GM08714 (cell line): ENCODE measurements around the gene PDE3A.
"Not testable (repeated sequence)": the region's sequence is repeated elsewhere in the genome, so short reads cannot be mapped to it uniquely, and the experiment has no call there.

ENCODE experiments used
- H3K4me3 ChIP-seq: fragments of 200-500 bp; sonication (Bioruptor generic); 2 replicates; pipeline ENCODE4 v1.5.1; 2014; ENCODE audit warnings: mild to moderate bottlenecking, low read length, inconsistent platforms
- ZNF274 ChIP-seq: IDR thresholded peaks from 2 replicates; pipeline ENCODE4 v1.6.1; 2012; ENCODE audit warnings: mild to moderate bottlenecking, low read depth, low read length

Gene PDE3A

DNA sequence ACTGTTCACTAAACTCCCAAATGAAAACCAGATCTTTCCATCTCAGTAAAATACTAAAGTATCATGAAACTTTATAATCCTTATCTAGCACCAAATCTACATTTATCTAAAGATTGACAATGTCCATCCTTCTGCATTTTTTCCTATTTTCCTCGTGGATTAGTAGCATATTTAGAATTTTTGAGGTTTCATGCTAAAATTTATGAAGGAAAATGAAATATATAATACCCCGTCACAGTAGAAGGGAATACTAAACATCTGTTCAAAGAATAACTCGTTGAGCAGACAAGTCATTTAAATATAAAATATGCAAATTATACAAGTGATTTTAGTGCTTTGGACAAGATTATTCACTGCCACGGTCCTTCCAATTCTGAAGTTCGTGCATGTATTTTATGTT lies 204.1 kb downstream of the PDE3A start:
- TF ChIP-seq ZNF274, result no peak
- no peak overlapping the region for H3K4me3 ChIP-seq

DNA sequence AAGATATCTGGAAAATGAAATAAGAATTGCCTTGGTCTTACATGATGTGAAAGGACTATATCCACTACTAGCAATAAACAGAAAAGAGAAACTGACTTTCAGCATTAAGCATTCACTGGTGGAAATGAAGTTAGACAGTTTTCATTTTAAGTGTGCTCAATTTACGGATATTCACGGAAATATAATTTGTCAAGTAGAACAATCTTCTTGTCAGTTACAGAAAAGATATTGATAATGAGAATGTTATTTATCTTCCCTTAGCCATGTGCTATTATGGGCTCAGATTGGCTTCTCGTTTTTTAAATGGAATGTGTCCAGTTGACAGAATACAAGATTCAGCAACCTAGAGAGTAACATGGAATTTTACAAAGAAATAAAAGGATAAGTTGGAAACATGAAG lies 208.2 kb downstream of the PDE3A start:
- no peak overlapping the region for H3K4me3 ChIP-seq
- no peak for TF ChIP-seq ZNF274

DNA sequence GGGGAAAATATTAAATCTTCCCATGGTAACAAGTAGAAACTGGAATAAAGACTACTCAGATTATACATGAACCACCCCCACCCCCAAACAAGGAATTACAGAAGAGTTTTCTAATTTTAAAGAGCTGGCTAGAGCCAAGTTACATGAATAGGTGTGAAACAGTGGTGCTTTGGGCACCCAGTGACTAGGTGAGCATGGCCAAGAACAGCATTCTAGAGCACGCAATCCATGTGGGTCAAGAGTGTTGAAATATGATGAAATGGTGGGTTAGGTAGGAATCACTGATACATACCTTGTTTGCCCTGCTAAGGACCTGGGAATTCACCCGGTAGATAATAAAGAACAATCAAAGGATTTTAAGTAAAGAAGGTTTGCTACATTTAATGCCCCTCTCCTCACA lies 208.7 kb downstream of the PDE3A start:
- no peak for TF ChIP-seq ZNF274
- H3K4me3 ChIP-seq, result no peak overlapping the region

DNA sequence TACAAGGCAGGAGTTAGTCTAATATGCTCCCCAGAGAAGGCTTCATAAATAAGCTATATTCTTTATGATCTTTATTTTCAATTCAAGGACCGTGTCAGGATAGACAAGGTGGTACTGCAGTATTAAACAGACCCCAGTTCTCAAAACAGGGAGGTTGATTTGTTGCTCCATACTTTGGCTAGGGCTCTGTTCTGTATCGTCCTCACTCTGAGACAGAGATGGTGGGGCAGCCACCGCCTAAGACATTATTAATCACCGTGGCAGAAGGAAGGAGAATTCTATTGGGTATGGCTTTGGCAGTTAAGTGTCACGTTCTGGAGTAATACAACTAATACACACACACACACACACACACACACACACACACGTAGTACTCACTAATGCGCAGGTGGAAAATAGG lies 209.8 kb downstream of the PDE3A start:
- TF ChIP-seq ZNF274, result no peak
- no peak overlapping the region for H3K4me3 ChIP-seq

DNA sequence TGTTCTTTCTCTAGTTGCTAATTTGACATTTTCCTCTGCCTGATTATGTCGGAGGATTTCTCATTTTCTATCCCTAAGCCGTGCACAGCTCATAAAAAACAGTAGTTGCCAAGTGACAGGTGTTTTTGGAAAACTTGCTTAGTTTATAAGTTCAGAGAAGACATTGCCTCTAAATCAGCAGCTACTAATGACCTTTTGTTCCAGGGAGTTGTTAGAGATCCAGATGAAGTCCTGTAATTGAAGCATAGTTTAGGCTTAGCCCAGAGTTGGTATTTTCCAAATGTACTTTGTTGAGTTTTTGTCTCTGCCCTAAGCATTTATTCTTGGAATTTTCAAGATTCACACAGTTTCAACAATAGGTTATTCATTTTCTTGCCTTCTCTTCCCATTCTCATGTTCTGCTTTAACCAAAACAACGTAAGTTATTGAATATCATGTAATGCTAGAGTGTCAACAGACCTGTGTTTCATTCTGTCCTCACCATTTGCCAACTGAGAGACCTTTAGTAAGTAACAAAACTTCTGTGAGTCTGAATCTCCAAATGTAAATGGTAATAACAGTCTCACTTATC lies 216.8 kb downstream of the PDE3A start:
- no peak overlapping the region for H3K4me3 ChIP-seq
- TF ChIP-seq ZNF274, result no peak

DNA sequence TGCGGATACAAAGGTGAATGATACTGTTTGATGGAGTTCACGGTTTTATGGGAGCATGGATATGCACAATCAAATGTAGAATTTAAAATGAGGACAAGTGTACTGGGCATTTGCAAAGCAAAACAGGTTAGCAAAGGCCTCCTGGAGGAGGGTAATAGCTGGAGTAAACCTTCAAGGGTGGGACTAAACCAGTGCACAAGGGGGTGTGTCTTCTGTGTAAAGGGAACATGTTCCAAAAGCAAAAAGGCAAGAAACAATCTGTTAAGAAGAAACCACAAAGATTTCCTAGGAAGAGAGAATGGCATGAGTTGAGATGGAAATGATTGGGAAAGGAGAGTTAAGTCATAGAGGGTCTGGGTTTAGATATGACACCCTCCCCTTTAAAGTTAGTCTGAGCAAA lies 217.6 kb downstream of the PDE3A start:
- no peak overlapping the region for H3K4me3 ChIP-seq
- no peak for TF ChIP-seq ZNF274

DNA sequence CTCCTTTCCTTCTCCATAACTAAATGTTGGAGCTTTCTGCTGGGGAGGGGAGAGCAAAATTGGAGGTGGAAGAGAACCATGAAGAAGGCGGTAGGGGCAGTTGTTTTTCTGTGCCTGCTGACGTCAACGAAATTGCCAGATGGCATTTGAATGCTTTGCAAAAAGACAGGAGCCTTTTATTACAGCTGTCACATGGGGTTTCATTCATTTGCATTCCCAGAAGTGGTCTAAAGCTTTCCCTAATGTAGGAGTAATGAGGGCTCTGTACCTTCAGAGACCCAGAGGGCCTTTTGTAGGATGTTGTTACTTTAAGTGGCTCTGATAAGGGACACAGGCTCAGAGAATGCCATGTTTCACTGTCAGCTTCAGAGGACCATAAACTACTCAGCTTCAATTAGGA lies 219.7 kb downstream of the PDE3A start:
- H3K4me3 ChIP-seq, result no peak overlapping the region
- no peak for TF ChIP-seq ZNF274

DNA sequence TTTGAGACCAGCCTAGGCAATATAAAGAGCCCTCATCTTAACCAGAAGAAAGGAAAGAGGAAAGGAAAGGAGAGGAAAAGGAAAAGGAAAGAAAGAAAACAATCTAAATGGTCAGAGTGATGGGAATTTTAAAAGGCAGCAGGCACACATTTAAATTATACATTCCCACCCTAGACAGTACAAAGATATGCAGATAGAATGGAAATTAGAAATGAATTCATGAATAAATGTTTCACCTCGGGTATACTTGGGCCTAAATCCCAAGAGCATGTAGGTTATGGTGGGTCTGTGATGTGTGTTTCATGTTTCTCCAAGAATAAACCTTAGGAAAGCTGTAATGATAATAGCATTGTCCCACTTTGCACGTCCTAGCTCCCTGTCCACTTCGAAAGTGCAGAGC lies 222.2 kb downstream of the PDE3A start:
- H3K4me3 ChIP-seq, result no peak overlapping the region
- no peak for TF ChIP-seq ZNF274

DNA sequence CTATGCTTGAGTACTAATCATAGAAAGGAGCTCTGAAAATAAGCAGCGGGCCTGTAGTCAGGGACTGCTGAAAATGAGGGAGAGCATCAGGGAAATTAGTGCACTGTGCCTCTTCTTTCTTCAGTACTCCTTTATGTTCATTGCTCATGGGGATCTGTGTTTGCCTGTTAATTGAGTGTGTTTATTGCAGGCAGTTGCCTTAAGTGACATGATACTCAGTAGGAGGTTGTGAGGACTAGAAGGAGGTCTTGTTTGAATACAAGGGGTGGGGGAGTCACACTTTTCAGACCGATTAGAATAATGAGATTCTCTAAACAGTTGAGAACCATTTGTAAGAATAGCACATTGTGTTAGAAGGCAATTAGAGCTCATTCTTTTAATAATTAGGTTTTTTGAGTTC lies 224.2 kb downstream of the PDE3A start:
- no peak for TF ChIP-seq ZNF274
- H3K4me3 ChIP-seq, result no peak overlapping the region

DNA sequence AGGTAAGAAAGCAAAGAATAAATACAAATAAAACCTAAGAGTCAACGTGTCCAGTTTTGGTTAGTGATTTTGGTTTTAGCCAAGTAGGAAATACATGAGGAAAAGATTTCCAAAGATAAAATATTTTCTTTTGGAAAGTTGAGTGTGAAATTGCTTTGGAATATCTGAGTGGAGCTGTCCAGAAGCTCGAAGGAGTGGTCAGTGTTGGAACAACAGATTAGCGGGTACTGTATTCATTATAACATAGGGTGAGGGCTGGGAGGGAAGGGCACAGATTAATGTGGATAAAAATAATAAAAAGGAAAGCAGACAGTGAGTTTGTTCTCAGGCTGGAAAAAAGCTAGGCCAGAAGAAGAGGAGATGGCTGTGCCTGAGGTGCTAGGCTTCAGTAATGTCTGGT lies 225.3 kb downstream of the PDE3A start:
- no peak for TF ChIP-seq ZNF274
- H3K4me3 ChIP-seq, result no peak overlapping the region

DNA sequence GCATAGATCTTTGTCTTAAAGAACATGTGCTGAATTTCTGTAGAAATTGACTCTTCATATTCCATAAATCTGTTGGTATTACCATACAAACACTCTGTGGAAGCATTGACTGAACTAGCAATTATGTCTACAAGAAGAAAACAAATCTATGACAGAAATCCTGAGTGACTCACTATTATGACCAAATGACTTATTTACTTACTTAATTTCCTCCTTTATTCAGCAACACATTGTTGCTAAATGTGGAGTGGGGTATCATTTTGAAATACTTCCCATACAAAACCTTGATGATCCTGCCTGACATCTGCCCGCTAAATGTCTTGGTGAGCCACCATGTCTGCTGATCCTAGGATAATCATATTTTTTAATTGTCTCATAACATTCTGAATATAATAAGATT lies 227.7 kb downstream of the PDE3A start:
- H3K4me3 ChIP-seq, result no peak overlapping the region
- TF ChIP-seq ZNF274, result no peak

DNA sequence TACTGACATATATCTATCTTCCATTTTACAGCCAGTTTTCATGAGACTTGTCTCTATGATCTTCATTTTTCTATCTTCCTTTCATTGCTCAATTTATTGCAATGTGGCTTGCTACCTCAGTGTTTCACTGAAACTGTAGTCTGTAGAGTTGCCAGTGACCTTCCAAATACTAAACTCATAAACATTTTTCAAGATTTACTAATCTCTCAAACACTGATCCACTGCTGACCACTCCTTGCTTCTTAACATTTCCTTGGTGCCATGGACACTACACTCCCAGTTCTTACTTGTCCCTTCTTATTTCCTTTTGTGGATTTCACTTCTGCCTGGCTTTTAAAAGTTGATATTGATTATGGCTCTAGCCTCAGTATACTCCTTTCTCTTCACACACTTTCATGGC lies 231.4 kb downstream of the PDE3A start:
- no peak for TF ChIP-seq ZNF274

DNA sequence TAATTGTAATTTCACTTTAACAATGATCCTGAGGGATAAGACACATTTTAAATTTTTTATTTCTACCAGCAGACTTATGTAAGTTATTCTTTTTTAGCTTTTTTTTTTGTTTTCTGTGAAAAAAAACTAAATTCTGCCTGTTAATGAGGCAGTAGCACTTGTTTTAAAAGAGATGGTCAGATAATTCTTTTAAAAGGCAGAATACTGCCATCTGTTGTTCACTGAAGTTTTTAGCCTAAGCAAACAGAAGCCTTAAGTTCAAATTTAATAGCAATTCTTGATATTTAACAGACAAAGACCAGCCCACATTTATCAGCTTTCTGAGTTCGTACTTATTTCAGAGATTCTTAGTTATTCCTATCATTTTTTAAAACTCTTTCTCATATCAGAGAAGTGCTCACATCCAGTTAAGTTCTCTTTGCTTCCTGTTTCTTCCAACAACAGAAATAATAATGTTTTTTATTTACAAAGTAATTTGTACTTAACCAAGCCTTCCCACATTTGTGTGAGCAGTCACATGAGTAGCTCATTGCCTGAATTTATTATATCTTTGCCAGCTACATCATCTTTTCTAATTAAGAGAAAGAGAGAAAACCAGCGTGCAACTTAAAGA lies 233.4 kb downstream of the PDE3A start:
- TF ChIP-seq ZNF274, result no peak
- H3K4me3 ChIP-seq, result no peak overlapping the region

More for the DNA sequence above, 231.4 kb downstream of the PDE3A start:
- no peak overlapping the region for H3K4me3 ChIP-seq

DNA sequence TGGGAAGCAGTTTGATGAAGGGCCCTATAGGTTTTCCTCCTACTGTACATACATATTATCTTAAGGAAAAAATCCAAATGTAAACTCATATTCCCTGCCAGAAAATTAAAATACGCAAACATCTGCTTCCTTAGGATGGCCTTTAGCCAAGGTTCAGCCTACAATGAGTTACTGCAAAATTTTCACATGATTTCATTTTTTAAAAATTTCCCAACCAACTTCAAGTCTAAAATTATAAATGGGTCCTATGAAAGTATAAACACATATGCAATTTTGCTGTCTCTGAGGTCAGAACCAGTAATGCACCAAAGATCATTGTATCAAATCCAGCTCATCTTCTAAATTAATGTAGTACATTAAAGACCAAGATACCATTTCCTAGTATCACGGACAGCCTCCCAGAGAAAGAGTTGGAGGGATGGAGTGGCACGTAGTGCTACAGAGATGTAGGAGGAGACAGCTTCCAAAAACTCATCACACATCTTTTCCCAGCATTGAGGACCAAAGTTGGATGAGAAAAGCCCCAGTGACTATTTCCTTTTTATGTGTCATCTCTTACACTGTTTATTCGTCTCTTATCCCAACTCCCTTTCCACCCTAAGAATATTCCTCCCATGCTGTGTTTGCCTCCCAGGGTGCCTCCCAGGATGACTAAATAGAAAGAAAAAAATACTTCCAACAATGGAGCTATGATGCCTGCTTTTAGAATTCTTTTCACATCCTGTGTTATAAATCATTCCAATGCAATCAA lies 234.5 kb downstream of the PDE3A start:
- no peak for TF ChIP-seq ZNF274

DNA sequence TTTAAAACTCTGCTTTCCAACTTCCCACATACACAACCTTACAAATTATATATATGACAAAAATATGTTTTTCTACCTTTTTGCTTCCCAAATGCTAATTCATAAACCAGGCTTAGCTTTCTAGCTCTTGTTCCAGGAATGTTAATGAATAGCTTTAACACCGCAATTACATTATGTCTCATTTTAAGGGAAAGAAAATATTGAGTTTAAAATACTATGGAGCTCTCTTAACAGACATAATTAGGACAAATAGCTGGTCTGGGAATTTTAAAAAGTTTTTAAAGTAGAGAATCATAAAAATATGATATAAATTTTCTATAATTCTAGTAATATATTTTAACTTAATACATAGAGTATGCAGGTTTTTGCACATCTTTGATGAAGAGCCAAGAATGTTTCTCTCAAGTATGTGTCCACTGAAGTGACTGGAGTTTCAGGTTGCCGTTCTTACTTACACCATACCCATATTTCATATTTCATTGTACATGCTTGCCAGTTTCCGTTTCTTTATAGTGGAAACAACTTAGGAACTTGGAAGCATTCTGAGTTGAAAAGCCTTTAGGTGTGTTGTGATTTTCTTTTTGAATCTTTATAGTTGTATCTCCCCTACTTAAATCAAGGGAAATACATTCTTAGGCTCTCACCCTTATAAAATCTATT lies 236.2 kb downstream of the PDE3A start:
- H3K4me3 ChIP-seq, result no peak overlapping the region
- TF ChIP-seq ZNF274, result no peak

More for the DNA sequence above, 234.5 kb downstream of the PDE3A start:
- no peak overlapping the region for H3K4me3 ChIP-seq

DNA sequence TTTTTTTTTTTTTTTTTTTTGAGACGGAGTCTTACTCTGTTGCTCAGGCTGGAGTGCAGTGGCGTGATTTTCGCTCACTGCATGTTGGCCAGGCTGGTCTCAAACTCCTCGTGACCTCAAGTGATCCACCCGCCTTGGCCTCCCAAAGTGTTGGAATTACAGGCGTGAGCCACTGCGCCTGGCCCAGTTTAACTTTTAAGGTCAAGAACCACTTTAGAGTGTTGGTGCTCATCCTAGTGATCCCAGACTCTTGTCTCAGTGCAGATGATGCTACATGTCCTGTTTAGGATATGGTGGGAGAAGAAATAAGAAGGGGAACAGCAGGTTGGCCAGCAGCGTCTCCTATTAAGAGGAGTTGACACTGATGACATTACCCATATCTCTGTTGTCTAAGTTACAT lies 246.7 kb downstream of the PDE3A start:
- not testable (repeated sequence) for H3K4me3 ChIP-seq
